Stimulated activated CD8-positive, alpha-beta memory T cell treated with anti-CD3 and anti-CD28 coated beads, Interleukin-4, amount 100 ng/mL, for 1 hour (primary cell): ENCODE measurements around the gene TDRD10.
A peak's percentile ranks its signal among the peaks of the same experiment; 100 is the strongest.

Experiments
- DNase-seq, 2 donors: peaks; one replicate each; pipeline ENCODE4 v3.0.0-alpha.2; 2020; ENCODE audit warnings: low read depth in 2 of 2, low spot score in 1 of 2

Gene TDRD10, protein sequence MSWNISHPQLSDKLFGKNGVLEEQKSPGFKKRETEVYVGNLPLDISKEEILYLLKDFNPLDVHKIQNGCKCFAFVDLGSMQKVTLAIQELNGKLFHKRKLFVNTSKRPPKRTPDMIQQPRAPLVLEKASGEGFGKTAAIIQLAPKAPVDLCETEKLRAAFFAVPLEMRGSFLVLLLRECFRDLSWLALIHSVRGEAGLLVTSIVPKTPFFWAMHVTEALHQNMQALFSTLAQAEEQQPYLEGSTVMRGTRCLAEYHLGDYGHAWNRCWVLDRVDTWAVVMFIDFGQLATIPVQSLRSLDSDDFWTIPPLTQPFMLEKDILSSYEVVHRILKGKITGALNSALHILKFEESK

DNA sequence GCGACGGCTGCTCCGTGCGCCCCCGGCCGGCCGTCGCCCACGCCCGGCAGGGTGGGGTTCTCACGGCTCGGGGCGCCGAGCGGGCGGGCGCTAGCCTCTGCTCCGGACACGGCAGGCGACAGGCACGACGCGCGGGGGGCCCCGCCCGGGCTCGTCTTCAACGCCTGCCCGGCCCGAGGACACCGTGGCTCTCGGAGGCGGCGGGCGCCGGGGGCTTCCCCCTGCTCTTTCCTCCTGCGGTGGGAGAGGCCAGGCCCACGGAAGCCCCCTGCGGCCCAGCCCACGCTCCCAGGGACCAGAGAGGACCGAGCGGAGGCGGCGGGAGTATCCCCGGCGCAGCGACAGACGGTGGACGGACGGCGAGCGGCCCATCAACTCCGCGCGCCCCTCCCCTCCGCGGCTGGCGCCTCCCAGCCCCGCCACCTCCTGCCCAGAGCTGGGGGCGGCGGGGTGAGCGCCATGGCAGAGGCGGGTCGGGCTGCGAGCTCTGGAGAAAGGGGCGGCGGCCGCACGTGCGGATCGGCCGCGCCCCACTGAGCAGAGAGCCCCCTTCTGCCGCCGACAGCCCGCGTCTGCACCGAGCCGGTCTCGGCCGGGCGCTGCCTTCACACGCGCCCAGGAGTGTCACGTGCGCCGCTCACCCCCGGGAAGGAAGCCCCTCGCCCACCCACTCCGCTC lies at the start of gene TDRD10, which contains the start of gene SHE:
TDRD10 (plus strand) TSS at position 154 of the 678 bp plus-strand sequence. CDS start 4,685 bp downstream, outside the sequence.
SHE (minus strand) TSS at position 347 of the 678 bp plus-strand sequence. CDS start 386 bp downstream, outside the sequence.
- no peak for DNase-seq

DNA sequence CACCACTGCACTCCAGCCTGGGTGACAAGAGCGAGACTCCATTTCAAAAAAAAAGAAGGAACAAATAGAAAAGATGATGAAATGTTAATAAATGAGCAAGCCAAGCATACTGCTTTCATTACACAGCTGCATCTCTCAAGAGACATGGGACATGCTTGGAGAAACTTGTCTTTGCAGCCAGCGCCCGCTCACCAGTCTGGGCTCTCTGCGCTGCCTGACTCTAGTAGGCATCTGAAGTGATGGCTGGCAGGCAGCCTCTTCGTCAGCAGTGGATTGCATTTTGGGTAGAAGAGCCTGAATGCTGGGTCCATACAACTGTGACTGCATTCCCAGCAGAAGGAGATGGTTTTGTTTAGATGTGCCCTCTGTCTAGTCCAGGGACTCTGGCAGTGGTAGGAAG lies 48.9 kb upstream of the TDRD10 start:
- DNase-seq, result no peak

DNA sequence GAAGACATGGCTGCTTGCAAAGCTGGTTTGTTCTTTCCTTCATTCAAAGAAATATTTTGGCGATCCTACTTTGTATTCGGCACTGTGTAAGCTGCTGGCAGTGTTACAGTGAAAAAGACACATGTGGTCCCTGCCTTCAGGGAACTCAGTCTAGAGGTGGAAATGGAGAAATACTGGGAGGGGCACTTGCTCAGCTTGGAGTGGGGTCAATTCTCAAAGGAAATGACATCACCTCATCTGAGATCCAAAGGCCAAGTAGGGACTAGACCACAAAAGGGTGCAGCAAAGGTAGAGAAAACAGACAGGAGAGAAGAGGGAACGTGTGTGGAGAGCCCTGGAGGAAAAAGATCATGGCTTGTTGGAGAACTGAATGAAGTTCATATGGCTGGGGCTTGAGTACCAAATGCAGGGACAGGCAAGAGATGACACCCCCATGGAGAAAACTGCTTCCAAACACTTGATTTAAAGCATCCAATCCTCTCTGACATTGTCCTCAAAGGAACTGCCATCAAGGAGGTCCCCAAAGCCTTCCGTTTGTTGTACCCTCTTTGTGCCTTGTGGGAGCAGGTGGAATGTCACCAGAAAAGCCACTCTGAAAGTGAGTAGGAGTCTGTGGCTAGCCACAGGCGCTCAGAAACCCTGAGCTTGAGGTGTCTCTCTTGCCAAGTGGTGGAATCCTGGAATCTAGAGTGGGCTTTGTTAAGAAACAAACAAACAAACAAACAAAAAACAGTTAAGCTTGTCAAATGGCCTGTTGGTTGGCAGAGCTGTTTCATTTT lies 48.3 kb upstream of the TDRD10 start:
- no peak for DNase-seq

DNA sequence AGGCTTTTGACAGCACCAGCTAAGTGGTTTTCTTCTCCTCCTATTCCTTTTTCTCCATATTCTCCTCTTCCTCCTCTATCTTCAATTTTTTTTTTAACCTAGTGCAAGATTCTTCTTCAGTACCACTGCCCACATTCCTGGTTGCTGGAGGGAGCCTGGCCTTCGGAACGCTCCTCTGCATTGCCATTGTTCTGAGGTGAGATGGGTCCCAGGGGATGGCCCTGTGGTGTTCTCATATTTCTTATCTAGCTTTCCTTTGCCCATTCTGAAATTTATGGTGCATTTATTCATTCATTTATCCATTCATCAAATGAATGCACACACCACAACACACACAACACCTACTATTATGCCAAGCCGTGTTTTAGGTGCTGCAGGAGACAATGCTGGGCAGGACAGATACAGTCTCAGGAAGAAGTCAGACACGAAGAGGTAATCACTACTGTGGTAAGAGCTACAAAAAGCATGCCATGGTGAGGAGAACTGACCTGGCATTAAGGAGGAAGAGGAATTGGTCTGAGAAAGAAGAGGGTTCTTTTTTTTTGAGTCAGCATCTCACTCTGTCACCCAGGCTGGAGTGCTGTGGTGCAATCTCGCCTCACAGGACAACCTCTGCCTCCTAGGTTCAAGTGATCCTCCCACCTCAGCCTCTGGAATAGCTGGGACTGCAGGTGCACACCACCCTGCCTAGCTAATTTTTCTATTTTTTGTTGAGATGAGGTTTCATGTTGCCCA lies 47.5 kb upstream of the TDRD10 start:
- DNase-seq, result no peak

DNA sequence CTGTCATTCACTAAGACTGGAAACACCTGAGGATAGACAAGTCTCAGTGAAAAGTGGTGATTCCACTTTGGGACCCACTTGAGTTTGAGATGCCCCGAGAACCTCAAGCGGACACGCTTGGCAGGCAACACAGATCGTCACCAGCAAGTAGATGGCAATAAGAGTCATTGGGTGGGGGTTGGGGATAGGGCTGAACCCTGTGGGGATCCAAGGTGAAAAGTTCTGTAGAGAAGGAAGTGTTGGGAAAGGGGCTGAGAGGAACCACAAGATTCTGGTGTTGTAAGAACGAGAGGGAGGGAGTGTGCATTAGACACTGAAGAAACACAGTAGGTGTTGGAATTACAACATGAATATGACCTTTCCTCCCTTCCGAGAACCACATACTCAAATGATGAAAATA lies 45.4 kb upstream of the TDRD10 start:
- DNase-seq, result no peak

DNA sequence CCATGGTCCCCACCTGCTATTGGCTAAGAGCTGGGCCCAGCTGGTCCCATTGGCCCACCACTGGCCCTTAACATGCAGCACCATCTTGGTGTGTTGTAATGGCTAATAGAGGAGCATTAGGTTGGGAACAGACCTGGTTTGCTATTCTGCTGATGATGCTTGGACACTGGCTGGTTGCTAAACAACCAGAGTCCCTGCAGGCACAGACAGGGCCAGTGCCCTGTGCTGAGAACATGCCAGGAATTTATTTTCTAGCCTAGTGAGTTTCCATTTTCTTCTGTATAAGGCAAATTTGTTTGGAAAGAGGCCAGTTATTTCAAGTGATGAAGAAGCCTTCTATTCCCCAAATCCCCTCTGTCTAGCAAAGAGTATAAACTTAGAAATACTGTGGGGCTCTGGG lies 42.9 kb upstream of the TDRD10 start:
- DNase-seq, result no peak

DNA sequence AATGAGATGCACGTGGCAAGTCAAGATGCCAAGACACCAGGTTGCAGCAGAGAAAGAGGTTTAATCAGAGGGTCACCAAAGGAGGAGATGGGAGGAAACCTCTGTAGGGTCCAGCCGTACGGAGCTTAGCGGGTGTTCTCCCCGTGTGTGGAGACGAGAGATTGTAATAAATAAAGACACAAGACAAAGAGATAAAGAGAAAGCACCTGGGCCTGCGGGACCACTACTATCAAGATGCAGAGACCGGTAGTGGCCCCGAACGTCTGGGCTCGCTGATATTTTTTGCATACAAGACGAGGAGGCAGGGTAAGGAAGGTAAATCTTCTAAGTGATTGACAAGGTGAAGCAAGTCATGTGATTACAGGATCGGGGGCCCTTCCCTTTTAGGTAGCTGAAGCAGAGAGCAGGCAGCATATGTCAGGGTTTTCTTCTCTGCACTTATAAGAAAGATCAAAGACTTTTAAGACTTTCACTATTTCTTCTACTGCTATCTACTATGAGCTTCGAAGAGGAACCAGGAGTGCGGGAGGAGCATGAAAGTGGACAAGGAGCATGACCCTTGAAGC lies 41.2 kb upstream of the TDRD10 start:
- no peak for DNase-seq

DNA sequence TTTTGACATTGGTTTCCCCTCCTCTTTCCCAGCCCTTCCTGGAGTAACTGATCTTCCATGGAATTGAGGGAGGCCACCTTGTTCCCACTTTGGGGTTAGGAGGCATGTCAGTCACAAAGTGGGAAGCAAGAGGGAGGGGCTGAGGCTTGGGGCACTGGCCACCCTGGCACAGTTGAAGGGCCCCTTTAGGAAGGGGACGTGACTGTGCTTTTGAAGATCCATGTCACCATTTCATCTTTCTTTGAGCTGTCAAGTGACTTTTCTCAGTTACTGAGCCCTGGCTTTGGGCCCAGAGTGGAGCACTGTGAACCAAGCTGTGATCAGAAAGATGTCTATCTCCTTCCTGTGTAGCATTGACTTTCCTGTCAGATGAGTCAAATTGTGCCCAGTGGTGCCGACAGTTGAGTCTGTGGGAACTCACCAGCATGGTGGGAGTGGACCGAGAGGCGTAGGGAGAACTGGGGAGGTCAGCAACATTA lies 38.5 kb upstream of the TDRD10 start:
- DNase-seq, result peak in 1 of 2 donors; percentile 33

DNA sequence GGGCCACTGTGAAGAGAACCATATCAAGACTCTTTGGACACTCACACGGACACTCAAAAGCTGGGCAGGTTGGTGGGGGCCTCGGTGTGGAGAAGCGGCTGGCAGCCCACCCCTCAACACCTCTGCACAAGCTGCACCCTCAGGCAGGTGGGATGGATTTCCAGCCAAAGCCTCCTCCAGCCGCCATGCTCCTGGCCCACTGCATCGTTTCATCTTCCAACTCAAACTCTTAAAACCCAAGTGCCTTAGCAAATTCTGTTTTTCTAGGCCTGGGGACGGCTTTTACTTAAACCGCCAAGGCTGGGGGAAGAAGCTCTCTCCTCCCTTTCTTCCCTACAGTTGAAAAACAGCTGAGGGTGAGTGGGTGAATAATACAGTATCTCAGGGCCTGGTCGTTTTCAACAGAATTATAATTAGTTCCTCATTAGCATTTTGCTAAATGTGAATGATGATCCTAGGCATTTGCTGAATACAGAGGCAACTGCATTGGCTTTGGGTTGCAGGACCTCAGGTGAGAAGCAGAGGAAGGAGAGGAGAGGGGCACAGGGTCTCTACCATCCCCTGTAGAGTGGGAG lies 36.3 kb upstream of the TDRD10 start:
- no peak for DNase-seq

DNA sequence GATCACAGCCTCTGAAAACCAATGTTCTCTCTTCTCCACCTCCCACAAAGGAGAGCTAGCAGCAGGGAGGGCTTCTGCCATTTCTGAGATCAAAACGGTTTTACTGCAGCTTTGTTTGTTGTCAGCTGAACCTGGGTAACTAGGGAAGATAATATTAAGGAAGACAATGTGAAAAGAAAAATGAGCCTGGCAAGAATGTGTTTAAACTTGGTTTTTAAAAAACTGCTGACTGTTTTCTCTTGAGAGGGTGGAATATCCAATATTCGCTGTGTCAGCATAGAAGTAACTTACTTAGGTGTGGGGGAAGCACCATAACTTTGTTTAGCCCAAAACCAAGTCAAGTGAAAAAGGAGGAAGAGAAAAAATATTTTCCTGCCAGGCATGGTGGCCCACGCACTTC lies 35.8 kb upstream of the TDRD10 start:
- no peak for DNase-seq

DNA sequence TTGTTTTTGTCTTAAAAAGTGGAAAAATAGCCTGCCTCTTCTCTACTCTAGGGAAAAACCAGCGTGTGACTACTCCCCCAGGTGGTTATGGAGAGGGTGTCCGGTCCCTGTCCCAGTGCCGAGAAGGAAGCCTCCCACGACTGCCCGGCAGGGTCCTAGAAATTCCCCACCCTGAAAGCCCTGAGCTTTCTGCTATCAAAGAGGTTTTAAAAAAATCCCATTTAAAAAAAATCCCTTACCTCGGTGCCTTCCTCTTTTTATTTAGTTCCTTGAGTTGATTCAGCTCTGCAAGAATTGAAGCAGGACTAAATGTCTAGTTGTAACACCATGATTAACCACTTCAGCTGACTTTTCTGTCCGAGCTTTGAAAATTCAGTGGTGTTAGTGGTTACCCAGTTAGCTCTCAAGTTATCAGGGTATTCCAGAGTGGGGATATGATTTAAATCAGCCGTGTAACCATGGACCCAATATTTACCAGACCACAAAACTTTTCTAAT lies 35.0 kb upstream of the TDRD10 start:
- DNase-seq, result no peak

DNA sequence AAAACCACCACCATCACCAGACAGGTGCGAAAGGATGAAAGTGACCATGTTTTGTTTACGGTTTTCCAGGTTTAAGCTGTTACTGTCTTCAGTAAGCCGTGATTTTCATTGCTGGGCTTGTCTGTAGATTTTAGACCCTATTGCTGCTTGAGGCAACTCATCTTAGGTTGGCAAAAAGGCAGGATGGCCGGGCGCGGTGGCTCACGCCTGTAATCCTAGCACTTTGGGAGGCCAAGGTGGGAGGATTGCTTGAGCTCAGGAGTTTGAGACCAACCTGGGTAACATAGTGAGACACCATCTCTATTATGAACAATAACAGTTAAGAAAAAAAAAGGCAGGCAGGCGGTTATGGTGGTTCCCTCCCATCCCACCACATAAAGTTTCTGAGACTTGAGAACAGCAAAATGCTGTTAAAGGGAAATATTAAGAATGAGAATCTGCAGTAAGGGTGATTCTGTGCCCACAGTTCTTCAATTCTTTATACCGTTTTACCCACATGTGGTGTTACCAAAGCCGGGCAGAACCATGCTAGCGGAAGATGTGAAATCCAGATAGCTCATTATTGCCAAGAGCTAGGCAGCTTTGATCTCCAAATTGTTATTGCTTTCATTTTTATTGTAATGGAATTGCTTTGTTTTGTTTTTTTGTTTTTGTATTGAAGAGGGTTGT lies 34.5 kb upstream of the TDRD10 start:
- DNase-seq, result no peak

DNA sequence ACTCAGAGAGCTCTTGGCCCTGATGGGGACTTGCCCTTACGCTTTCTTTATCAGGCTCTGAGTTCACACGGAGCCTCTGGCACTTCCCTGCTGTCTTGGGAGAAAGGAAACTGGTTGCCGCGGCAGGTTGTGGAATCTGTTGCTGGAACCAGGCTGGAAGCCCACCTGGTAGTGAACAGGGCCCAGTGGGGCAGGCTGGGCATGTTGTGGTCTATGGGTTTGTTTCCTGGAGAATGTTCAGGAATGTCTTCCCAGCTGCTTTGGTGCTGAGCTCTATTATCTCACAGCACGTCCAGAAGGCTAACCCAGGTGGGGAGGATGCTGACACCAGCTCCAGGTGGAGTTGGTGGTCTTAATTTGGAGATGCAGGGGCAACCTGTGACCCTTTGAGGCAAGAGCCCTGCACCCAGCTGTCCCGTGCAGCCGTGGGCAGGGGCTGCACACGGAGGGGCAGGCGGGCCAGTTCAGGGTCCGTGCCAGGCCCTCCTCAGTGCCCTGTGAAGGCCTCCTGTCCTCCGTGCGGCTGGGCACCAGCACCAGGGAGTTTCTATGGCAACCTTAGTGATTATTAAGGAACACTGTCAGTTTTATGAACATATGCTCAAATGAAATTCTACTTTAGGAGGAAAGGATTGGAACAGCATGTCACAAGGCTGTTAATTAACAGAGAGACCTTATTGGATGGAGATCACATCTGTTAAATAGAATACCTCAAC lies 33.3 kb upstream of the TDRD10 start:
- DNase-seq, result no peak

DNA sequence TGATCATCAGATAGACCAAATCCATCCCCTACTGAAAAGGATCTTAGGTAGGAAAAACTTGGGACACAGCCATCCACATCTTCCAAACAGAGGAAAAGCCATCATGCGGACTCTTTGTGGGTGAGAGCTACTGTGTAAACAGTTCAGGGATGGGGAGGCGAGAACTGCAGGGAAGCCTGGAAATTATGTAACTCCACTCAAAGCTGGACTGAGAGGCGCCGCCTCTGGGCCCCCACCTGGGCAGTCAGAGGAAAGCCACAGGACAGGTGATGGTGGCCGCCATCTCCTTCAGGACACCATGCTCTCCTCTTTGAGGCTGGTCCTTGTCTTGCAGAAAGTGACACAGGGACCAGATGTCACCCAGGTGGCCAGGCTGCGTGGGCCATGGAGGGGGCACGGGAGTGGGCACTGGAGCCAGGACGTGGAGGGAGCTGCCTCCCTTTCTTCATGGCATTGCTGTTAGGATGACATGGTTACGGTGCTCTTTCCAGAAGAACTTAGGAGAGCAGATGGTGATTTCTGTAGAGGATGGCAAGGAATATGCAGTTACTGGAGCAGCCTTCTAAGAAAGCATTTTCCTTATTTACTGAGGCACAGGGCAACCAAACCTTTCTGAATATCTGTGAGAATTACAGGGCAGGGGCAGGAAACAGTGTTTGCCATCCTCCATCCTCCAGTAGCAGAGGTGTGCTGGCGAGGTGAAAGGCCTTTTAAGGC lies 32.0 kb upstream of the TDRD10 start:
- DNase-seq, result no peak

DNA sequence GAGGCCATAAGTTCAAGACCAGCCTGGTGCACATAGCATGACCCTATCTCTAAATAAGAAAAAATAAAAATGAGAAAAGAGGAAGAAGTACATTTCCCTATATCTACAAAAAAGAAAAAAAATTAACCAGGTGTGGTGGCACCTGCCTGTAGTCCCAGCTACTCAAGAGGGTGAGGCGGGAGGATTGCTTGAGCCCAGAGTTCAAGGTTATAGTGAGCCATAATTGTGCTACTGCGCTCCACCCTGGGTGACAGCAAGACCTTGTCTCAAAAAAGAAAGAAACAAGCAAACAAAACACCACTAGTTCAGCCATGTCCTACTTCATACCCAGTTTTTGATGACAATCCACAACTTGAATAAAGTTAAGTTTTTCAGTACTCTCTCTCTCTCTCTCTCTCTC lies 30.7 kb upstream of the TDRD10 start:
- DNase-seq, result no peak

DNA sequence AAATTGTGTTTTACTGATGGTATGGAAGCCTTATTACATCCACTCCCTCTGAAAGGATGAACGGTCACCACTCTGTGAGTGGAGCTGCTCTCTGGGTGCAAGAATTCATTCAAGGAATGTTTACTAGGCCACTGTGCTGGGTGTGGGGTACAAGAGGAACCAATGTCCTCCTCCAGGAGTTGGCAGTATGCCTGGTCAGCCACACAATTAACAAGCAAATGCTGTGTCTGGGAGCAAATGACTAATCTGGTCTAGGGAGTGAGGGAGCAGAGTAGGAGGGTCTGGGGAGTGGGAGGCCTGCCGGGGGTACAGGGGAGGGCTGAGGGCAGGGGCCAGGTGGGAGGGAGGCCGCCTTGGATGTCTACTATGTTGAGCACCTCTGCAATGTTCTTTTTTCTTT lies 27.2 kb upstream of the TDRD10 start:
- no peak for DNase-seq

DNA sequence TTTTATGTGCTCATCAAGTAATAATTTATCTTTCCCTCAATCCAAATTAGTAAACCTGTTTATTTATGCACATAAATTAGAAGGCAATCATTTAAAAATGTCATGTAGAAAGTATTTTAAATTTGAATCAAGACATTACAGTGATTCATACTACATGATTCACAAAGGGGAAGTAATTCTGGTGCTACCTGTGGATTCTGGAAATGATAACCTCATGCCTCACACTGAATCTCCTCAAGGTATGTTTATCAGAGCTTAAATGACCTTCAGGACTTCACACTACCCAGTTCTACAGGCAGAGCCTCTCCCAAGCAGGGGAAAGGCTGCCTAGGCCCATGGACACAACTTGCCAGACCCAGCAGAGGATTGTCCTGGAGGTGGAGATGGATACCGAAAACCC lies 25.2 kb upstream of the TDRD10 start:
- no peak for DNase-seq

DNA sequence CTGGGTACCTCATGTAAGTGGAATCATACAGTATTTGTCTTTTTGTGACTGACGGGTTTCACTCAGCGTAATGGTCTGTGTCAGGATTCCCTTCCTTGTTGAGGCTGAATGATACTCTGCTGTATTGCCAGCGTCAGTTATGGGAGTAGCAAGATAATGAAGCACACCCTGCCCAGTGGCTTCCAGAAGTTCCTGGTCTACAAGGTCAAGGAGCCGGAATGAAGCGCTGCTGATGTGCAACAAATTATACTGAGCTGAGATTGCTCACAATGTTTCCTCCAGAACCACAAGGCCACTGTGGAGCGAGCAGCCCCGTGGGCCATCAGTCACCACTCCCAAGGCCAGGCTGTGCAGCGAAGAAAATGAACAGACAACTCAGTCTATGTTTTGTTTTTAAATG lies 24.0 kb upstream of the TDRD10 start:
- no peak for DNase-seq
